ENCODE results near the gene SECISBP2. TPM values are rescaled to one million over a fixed set of nuclear protein-coding genes. Genes with fewer than 3 reads are reported as not detected.

The SECISBP2 gene
- total and polyA plus RNA-seq, 4 donors: 14.2 to 37.7 (median 24.3) TPM

DNA sequence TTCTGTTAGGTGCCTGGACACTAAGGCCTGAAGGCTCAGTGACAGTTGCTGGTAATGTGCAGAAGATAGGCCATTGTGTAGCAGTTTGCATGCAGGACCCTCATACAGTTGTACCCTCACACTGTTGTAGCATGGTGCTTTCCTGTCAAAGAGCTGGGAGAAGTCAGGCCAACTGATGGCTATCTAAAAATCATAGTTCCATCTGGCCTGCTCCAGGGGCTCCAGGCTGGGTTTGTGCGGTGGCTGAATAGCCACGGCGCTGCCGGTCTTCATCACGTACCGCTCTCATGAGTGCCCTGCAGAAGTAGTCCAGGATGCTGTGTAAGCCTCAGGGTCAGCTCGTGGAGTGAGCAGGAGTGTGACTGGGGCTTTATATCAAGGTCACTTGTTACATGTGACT lies 12.2 kb downstream of the SECISBP2 start:
- TF ChIP-seq HNF4A (conservative IDR thresholded peaks at IDR 0.05) (no peak), HNF4G (IDR thresholded peaks at IDR 0.05) (no peak), SP1 (IDR thresholded peaks at IDR 0.05) (no peak), FOXA1 (IDR thresholded peaks at IDR 0.05) (no peak), ATF3 (IDR thresholded peaks at IDR 0.05) (no peak), NR2F2 (IDR thresholded peaks at IDR 0.05) (no peak), YY1 (IDR thresholded peaks at IDR 0.05) (no peak), RAD21 (IDR thresholded peaks at IDR 0.05) (no peak), TAF1 (conservative IDR thresholded peaks at IDR 0.05) (no peak), MAX (IDR thresholded peaks at IDR 0.05) (no peak), CTCF (IDR thresholded peaks at IDR 0.05; ENCODE audit: low read depth, low read length, missing input control) (no peak), FOXA2 (IDR thresholded peaks at IDR 0.05) (no peak), RXRA (IDR thresholded peaks at IDR 0.05) (no peak), GABPA (IDR thresholded peaks at IDR 0.05 in 1 of 2, conservative IDR thresholded peaks at IDR 0.05 in 1 of 2) (no peak), JUND (IDR thresholded peaks at IDR 0.05) (no peak), EGR1 (IDR thresholded peaks at IDR 0.05; ENCODE audit: low read depth in 2 of 2) (no peak), ZBTB33 (IDR thresholded peaks at IDR 0.05) (no peak)
- TF ChIP-seq, protein P1, sequence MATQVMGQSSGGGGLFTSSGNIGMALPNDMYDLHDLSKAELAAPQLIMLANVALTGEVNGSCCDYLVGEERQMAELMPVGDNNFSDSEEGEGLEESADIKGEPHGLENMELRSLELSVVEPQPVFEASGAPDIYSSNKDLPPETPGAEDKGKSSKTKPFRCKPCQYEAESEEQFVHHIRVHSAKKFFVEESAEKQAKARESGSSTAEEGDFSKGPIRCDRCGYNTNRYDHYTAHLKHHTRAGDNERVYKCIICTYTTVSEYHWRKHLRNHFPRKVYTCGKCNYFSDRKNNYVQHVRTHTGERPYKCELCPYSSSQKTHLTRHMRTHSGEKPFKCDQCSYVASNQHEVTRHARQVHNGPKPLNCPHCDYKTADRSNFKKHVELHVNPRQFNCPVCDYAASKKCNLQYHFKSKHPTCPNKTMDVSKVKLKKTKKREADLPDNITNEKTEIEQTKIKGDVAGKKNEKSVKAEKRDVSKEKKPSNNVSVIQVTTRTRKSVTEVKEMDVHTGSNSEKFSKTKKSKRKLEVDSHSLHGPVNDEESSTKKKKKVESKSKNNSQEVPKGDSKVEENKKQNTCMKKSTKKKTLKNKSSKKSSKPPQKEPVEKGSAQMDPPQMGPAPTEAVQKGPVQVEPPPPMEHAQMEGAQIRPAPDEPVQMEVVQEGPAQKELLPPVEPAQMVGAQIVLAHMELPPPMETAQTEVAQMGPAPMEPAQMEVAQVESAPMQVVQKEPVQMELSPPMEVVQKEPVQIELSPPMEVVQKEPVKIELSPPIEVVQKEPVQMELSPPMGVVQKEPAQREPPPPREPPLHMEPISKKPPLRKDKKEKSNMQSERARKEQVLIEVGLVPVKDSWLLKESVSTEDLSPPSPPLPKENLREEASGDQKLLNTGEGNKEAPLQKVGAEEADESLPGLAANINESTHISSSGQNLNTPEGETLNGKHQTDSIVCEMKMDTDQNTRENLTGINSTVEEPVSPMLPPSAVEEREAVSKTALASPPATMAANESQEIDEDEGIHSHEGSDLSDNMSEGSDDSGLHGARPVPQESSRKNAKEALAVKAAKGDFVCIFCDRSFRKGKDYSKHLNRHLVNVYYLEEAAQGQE (IDR thresholded peaks at IDR 0.05): no peak

More for the DNA sequence above, 12.2 kb downstream of the SECISBP2 start:
- H3K4me3 ChIP-seq (ENCODE audit: low read depth in 1 of 3, low read length in 3 of 3): no peak overlapping the region
- H3K9me3 ChIP-seq (ENCODE audit: control insufficient read depth in 4 of 4, low read length in 3 of 4): no peaks in the 10 kb centered on the region
- H3K4me1 ChIP-seq (ENCODE audit: control insufficient read depth in 4 of 4, insufficient read depth in 4 of 4, low read length in 3 of 4): peaks cover 0 to 4% (median 0%) of the 10 kb centered on the region in 4 donors
- no peaks in the 10 kb centered on the region for H3K27me3 ChIP-seq (ENCODE audit: control insufficient read depth in 4 of 4, insufficient read depth in 4 of 4, low read length in 3 of 4)
- no peak for DNase-seq (ENCODE audit: low spot score)
- 95% methylated on average over 7 of the region's 7 CpGs for WGBS
- peaks cover 11 to 58% (median 53%) of the 10 kb centered on the region in 4 donors for H3K36me3 ChIP-seq (ENCODE audit: control insufficient read depth in 4 of 4, insufficient read depth in 3 of 4, low read depth in 1 of 4, low read length in 3 of 4)
- H3K27ac ChIP-seq (ENCODE audit: low read depth in 1 of 2, low read length in 2 of 2): no peak overlapping the region
- H3K9ac ChIP-seq (ENCODE audit: low read depth in 1 of 2, low read length in 2 of 2): no peak overlapping the region

Data from liver (tissue), 9 donors.